HUES6 (cell line): ENCODE data around the gene CSGALNACT2.

Experiments
- H3K27ac ChIP-seq: 2 replicates; pipeline ENCODE4 v1.7.0; 2013; ENCODE audit warnings: low read depth, mild to moderate bottlenecking, low read length, inconsistent platforms
- H3K27me3 ChIP-seq: 2 replicates; pipeline ENCODE4 v1.6.1; 2013; ENCODE audit warnings: low read length; ENCODE audit not compliant: control insufficient read depth, insufficient read depth
- H3K36me3 ChIP-seq: 2 replicates; pipeline ENCODE4 v1.6.1; 2013; ENCODE audit warnings: low read length; ENCODE audit not compliant: control insufficient read depth, insufficient read depth
- H3K4me1 ChIP-seq: 2 replicates; pipeline ENCODE4 v1.6.1; 2013; ENCODE audit warnings: low read length; ENCODE audit not compliant: control insufficient read depth, insufficient read depth
- H3K4me3 ChIP-seq: 2 replicates; pipeline ENCODE4 v1.5.1; 2013; ENCODE audit warnings: low read depth, low read length
- H3K9ac ChIP-seq: one replicate; pipeline ENCODE4 v1.6.1; 2013; ENCODE audit warnings: mild to moderate bottlenecking, low read length
- H3K9me3 ChIP-seq: 2 replicates; pipeline ENCODE4 v1.6.1; 2013; ENCODE audit warnings: low read depth, low read length; ENCODE audit not compliant: control insufficient read depth, insufficient read depth

CSGALNACT2 gene

DNA sequence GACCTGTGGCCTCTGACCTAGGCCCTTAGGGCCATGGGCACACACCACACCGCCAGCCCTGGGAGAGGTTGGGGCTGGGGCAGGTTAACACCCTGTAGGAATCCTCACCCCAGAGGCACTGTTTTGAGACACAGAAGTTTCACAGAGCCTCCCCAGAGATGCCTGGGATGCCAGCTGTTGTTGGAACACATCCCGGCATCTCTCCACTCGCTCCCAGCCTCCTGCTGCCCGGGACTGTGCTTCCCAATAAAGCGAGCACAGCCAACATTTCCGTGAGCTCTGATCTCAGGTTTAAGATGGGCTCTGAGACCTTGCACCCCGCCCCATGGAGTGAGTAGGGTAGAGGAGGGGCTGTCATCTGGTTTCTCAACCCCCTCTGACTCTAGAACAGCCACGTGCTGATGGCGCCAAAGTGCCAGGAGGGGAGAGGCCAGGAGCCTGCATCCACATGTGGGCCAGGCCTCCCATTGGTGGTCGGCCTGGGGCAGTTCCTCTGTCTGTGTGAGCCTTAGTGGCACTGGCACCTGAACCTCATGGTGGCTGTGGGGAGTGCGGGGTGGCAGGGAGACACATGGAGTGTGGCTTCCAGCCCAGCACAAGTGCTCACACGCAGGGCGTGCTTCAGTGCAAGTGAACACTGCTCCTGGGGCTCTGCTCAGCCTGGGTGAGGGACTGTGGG lies 73.9 kb downstream of the CSGALNACT2 start:
- Histone ChIP-seq H3K9ac (no peak overlapping the region), H3K27me3 (no peaks in the 10 kb centered on the region), H3K9me3 (no peaks in the 10 kb centered on the region), H3K4me1 (no peaks in the 10 kb centered on the region; the same call in 1 of the 2 replicates), H3K36me3 (no peaks in the 10 kb centered on the region), H3K27ac (no peak overlapping the region), H3K4me3 (no peak overlapping the region)

DNA sequence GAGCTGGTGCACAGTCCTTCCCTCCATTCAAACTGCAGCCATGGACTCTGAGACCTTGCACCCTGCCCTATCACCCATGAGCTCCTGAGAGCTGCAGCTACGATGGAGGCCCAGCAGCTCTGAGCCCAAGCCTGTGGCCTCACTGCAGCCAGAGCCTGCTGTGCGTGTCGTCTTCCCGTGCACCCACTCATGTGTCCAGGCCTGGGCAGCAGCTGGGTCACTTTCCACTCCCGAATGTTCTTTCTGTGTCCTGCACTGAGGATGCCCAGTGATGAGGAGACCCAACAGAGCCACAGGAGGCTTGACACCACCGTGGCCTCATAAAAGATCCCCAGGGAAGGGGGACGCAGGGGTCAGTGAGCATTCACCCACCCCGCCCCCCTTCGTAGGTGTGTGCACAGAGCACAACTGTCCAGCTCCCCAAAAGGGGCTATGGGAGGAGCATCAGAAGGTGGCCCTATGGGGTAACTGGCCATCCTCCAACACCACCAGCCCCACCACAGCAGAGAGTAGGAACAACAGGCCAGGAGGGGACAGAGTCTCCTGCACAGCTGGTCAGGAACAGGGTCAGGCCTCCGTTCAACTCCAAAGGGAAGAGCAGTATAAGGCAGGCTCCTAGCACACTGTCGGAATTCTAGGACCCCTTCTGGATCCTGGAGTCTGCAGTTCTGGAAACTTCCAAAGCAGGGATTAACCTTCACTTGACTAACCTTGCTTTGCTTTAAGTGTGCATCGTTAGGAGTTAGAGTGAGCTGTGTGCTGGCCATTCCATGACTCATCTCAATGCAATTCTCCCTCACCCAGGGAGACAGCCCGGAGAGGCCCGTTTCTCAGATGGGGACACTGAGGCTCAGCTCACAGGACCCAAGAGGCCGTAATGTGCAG lies 76.1 kb downstream of the CSGALNACT2 start:
- Histone ChIP-seq H3K4me3 (no peak overlapping the region), H3K9me3 (no peaks in the 10 kb centered on the region), H3K27me3 (no peaks in the 10 kb centered on the region; the same call in 1 of the 2 replicates), H3K27ac (no peak overlapping the region), H3K9ac (no peak overlapping the region), H3K36me3 (no peaks in the 10 kb centered on the region), H3K4me1 (no peaks in the 10 kb centered on the region; the same call in 1 of the 2 replicates)

GRCh38 chr10:43214956-43215561 lies 76.8 kb downstream of the CSGALNACT2 start:
- no peak overlapping the region for H3K9ac ChIP-seq
- no peaks in the 10 kb centered on the region for H3K36me3 ChIP-seq
- no peaks in the 10 kb centered on the region for H3K9me3 ChIP-seq
- no peaks in the 10 kb centered on the region; the same call in 1 of the 2 replicates for H3K4me1 ChIP-seq
- no peak overlapping the region for H3K4me3 ChIP-seq
- no peaks in the 10 kb centered on the region; the same call in 1 of the 2 replicates for H3K27me3 ChIP-seq
- H3K27ac ChIP-seq: no peak overlapping the region

GRCh38 chr10:43215758-43216455 lies 77.7 kb downstream of the CSGALNACT2 start:
- H3K9me3 ChIP-seq: no peaks in the 10 kb centered on the region
- peaks cover under 1% of the 10 kb centered on the region; the same call in 1 of the 2 replicates for H3K4me1 ChIP-seq
- H3K4me3 ChIP-seq: no peak overlapping the region
- H3K27ac ChIP-seq: no peak overlapping the region
- H3K9ac ChIP-seq: no peak overlapping the region
- H3K27me3 ChIP-seq: no peaks in the 10 kb centered on the region; the same call in 1 of the 2 replicates
- no peaks in the 10 kb centered on the region for H3K36me3 ChIP-seq

GRCh38 chr10:43216931-43217562 lies 78.8 kb downstream of the CSGALNACT2 start:
- H3K4me1 ChIP-seq: peaks cover 9% of the 10 kb centered on the region
- no peaks in the 10 kb centered on the region for H3K36me3 ChIP-seq
- H3K27me3 ChIP-seq: no peaks in the 10 kb centered on the region; the same call in 1 of the 2 replicates
- H3K4me3 ChIP-seq: no peak overlapping the region
- H3K9me3 ChIP-seq: no peaks in the 10 kb centered on the region
- H3K27ac ChIP-seq: no peak overlapping the region
- H3K9ac ChIP-seq: no peak overlapping the region

DNA sequence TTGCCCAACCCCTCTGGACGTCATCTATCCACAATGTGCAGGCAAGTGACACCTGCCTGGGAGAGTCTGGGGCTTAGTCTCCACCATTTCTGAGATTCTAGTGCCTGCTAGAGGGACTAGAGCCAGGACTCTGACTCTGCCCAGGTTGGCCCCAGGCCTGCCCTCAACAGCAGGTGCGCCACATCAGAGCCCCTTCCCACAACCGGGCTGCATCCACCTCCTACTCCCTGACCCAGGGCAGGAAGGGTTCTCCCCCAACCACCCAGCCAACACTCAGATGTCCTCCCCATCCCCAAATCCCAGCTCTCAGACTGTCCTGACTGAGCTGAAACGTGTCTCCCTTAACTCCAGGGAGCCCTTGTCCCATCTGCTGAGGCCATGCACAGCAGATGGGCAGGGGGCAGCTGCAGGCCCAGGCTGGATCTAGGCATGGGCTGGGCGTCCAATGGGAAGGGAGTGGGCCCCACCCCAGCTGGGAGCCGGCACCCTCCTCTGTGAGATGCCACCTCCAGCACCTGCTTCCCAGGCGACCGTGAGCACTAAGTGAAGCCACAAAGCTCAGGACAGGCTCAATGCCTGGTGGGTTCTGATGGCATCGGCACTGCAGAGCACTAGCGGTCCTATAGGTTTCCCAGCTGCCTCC lies 79.4 kb downstream of the CSGALNACT2 start:
- Histone ChIP-seq H3K4me1 (peaks cover 9% of the 10 kb centered on the region), H3K9me3 (no peaks in the 10 kb centered on the region), H3K4me3 (no peak overlapping the region), H3K27me3 (no peaks in the 10 kb centered on the region; the same call in 1 of the 2 replicates), H3K36me3 (no peaks in the 10 kb centered on the region), H3K9ac (no peak overlapping the region), H3K27ac (no peak overlapping the region)

GRCh38 chr10:43218206-43218950 lies 80.1 kb downstream of the CSGALNACT2 start:
- no peak overlapping the region for H3K9ac ChIP-seq
- no peak overlapping the region for H3K27ac ChIP-seq
- H3K9me3 ChIP-seq: no peaks in the 10 kb centered on the region
- H3K36me3 ChIP-seq: no peaks in the 10 kb centered on the region
- no peak overlapping the region for H3K4me3 ChIP-seq
- peaks cover 9% of the 10 kb centered on the region for H3K4me1 ChIP-seq
- H3K27me3 ChIP-seq: no peaks in the 10 kb centered on the region; the same call in 1 of the 2 replicates

DNA sequence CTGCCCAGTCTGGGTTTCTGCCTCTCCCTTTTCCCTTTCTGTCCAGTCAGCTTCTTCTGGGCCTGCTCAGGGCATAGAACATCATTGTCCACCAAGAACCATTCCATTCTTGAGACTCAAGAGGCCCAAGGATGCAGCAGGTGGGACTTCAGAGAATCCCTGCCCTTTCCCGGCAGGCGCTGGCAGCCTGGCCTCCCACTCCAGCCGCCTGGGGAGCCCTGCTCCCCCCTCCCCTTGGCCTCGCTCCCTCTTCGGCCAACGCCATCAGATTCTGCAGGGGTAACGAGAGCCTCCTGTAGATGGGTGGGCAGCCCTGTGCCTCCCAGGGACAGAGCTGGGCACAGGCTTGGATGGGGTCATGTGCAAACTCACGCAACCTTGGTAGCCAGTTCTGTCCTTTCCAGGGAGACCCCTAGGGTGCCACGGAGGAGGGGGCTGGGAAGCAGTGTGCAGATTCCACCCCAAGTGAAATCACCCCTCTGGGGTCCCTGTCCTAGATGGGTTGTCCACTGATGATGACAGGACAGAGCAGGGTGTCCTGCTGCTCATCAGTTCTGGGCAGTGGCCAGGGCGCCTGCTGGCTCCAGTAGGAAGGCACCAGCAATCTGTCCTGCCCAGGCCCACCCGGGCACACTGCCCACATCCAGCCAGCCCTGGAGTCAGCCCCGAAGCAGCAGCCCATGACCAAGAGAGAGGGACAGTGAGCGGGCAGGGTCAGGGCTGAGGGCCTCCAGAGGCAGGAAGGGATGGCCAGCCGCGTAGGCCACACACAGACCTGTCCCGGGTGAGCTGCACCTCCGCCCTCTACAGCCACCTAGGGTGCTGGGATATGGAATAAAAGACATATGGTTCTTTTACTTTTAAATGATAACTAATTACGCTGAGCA lies 80.9 kb downstream of the CSGALNACT2 start:
- Histone ChIP-seq H3K4me1 (peaks cover 9% of the 10 kb centered on the region), H3K27me3 (no peaks in the 10 kb centered on the region; the same call in 1 of the 2 replicates), H3K9me3 (no peaks in the 10 kb centered on the region), H3K9ac (no peak overlapping the region), H3K27ac (no peak overlapping the region), H3K36me3 (no peaks in the 10 kb centered on the region), H3K4me3 (no peak overlapping the region)

DNA sequence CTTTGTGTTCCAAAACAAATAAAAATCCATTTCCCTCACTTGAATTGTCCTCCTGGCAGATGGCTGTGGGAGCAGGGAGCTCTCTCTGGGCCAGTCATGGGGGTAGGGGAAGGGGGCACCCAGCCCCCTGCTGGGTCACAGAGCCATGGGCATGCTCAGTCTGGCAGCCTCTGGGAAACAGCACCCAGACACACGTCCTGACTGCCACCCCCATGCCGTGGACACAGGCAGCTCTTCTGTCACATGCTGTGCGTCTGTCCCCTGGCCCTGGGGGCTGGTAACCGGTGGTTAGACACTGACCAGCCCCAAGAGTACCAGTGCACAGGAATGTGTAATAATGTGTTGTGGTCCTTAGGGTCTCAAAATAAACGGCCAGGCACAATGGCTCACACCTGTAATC lies 81.6 kb downstream of the CSGALNACT2 start:
- Histone ChIP-seq H3K27ac (no peak overlapping the region), H3K9me3 (no peaks in the 10 kb centered on the region), H3K27me3 (no peaks in the 10 kb centered on the region; the same call in 1 of the 2 replicates), H3K9ac (no peak overlapping the region), H3K36me3 (no peaks in the 10 kb centered on the region), H3K4me3 (no peak overlapping the region), H3K4me1 (peaks cover 9% of the 10 kb centered on the region)
